Vagina (tissue), 2 donors: ENCODE measurements around the gene TRDMT1.

Experiments used
- CTCF ChIP-seq, 3 experiments: fragments of 450-650 bp in 2 of 3; fragments of 200-600 bp in 1 of 3; sonication (generic) in 1 of 3; IDR thresholded peaks; one replicate each; pipeline ENCODE4 v1.5.1; 2017 to 2019; ENCODE audit warnings: antibody characterized with exemption in 3 of 3, mild to moderate bottlenecking in 2 of 3, moderate library complexity in 2 of 3
- POLR2A ChIP-seq, 2 donors: fragments of 450-650 bp; IDR thresholded peaks; one replicate each; pipeline ENCODE4 v1.6.1; 2017; ENCODE audit warnings: antibody characterized with exemption in 2 of 2, mild to moderate bottlenecking in 2 of 2, moderate library complexity in 2 of 2

GRCh38 chr10:17145239-17145638 is 56.2 kb downstream of the TRDMT1 start:
- TF ChIP-seq POLR2A (IDR thresholded peaks at IDR 0.05) (no peak), CTCF (IDR thresholded peaks at IDR 0.05) (no peak)
